NOMO-1 treated with DMSO at 0.1 percent for 48 hours (cell line): ENCODE data around the gene TMEM176B.

Experiments used
- DNase-seq: peaks from one replicate; lab custom pipeline; 2025; ENCODE audit not compliant: unreplicated experiment; lab: John Stamatoyannopoulos, UW

TMEM176B gene

GRCh38 chr7:150799741-150800580 lies at the start of gene TMEM176B:
TSS of gene TMEM176B (minus strand) at chr7:150800364. CDS start at chr7:150796569, 3,795 bp downstream.
- DNase-seq: no peak

DNA sequence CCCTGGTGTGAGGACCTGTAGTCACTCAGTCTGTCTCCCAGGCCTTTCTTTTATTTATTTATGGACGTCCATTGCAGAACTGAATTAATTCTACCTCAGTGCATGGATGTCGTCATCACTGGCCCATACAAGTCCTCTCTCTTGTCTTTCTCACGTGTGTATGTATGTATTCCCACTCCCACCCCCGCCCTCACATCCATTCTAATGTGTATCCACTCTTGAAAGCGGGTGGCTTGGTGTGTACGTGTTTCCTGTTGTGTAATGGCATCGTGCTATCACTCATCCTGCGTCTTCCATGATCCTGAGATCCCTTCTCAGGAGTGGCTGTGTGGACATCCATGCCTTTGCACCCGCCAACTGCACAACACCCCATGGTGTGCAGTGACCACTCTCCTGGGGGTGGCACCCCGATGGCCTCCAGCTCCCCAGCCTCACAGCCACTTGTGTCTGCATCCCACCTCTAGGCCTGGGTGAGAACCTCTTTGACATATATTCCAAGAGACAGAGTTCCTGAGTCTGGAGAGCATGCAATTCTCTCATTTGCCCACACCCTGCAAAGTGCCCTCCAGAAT lies 49.1 kb upstream of the TMEM176B start:
- DNase-seq: no peak

DNA sequence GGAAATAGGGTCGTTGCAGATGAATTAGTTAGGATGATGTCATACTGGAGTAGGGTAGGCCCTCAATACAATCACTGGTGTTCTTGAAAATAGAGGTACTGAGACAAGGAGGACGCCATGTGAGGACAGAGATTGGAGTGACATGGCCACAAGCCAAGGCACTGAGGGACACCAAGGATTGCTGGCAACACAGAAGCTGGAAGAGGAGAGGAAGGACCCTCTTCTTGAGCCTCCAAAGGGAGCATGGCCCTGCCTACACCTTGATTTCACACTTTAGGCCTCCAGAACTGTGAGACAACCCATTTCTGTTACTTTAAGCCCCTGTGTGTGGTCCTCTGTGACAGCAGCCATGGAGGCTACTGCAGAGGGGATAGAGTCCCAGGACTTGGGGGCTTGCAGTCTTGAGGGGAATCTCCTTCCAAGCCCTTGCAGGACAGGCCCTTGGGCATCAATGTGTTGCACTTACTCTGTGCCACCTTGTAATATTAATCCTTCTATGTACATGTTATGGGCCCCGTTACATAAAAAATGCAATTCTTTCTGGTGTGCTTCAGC lies 48.5 kb upstream of the TMEM176B start:
- DNase-seq: no peak

- DNase-seq: no peak
Measured at GRCh38 chr7:150848111-150848510, 47.9 kb upstream of the TMEM176B start.

GRCh38 chr7:150847536-150847935 lies 47.4 kb upstream of the TMEM176B start:
- DNase-seq: no peak

DNA sequence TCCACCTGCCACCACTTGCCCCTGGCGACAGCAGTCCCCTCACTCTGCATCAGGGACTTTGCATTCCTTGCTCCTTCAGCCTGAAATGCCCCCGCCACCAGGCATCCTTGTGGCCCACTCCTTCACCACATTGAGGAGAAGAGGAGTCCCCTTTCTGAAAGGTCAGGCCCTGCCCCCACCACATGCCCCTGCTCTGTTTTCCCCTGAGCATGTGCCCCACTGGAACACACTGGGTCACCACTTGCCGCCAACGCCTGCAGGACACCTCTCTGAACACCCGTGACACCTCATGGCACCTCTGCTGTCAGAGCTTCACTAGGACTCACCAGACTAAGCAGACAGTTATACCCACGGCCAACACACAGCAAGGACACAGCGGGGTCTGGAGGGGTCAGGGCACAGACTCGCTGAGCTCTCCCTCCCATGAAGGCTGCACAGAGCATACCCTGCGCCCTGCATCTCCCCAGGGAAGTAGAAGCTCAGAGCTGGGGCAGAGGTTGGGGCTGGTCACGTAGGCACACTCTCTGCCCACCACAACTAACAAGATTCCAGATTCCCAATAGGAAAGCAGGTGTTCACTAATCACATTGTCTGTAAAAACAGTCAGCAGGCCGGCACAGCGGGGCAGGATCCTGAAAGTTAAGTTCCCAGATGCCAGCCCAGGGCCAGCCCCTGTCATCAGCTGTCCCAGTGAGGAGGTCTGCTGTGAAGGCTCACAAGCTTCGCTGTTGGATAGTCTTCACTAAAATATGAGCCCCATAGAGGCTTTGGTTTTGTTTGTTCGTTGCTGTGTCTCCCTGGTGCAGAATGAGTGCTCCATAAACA lies 46.3 kb upstream of the TMEM176B start:
- DNase-seq: no peak

DNA sequence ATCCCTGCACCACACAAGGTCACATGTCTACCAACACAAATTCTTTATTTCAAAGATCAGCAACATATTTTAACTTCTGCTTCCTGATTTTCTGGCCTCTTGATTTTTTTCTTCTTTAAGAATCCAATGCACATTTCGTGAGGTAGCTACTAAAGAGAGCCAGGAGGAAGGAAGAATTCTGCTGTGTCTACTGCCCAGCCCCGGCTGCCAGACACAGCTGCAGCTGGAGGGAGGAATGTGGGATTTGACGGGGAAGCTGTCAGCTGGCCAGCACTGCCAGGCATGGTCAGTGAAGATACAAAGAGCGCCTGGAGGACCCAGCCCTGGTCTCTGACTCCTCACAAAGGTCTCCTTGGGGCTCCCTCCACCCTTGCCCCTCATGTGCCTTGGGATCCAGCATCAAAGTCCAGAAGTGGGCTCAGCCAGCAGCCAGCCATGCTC lies 45.3 kb upstream of the TMEM176B start:
- no peak for DNase-seq

- no peak for DNase-seq
Measured at GRCh38 chr7:150842716-150843115, 42.6 kb upstream of the TMEM176B start.

DNA sequence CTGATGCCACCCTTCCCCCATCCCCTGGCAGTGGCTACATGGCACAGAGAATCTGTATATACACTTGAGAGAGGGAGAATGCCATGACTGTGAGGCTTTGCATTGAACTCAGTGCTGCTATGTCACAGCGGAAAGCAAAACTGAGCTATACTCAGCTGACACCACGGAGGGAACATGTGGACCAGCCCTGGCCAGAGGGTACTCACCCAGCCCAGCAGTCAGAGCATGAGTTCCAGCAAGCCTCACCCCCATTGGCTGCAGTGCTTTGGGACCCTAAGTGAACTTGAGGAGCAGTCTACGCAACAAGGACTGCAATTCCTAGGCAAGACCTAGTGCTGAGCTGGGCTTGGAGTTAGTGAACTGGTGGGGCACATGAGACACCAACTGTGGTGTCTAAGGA lies 41.9 kb upstream of the TMEM176B start:
- DNase-seq: no peak

GRCh38 chr7:150838965-150839650 lies 38.9 kb upstream of the TMEM176B start:
- DNase-seq: no peak

DNA sequence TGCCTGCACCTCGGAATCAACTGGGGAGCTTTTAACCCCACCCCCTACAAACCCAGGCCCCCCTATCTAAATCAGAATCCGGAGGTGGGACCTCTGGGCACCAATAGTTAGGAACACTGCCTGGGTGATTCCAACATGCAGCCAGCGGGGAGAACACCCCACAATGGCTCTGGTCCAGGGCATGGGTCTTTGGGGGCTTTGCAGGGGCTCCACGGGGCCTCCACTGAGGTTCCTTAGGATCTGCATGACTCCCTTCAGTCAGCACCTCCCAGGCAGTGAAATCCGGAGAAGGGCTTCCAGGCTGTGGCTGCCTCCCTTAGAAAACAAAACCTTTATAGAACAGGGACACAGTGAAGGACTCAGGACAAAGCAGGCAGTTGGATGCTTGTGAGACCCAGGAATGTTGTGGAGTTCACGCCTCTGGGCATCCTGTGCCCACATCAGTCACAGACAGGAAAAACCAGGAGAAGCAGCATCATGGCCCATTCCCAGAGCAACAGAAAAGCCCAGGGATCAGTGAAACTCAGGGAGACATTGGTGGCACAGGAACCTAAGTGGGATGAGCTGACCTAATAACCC lies 35.6 kb upstream of the TMEM176B start:
- no peak for DNase-seq

DNA sequence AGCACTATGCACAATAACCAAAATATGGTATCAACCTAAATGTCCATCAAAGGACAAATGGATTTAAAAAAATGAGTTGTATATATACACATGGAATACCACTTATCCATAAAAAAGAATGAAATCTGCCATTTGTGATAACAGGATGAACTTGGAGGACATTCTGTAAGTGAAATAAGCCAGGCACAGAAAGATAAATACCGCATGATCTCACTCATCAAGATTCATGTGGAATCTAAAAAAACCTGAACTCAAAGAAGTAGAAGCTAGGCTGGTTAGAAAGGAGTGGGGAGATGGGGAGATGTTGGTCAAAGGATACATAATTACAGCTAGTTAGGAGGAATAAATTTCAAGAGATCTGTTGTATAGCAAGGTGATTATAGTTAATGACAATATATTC lies 34.9 kb upstream of the TMEM176B start:
- DNase-seq: no peak

DNA sequence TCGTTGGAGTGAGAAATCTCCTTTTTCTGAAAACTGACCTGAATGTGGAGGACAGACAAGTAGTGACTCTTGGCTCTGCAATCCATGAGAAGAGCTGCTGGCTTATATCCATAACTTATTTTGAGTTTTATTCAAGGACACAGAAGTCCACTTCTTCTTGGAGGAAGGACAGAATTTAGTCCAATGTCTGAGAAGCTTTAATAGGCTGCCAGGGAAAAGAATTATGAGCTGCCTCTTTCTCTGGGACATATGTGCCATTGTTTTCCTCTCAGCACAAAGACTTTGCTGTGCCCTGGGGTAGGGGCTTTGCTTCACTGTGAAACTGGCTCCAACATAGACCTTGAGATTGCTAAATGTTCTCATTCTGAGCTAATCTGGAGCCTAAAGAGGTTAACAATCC lies 31.7 kb upstream of the TMEM176B start:
- no peak for DNase-seq

- DNase-seq: no peak
Measured at GRCh38 chr7:150830937-150831336, 30.8 kb upstream of the TMEM176B start.

DNA sequence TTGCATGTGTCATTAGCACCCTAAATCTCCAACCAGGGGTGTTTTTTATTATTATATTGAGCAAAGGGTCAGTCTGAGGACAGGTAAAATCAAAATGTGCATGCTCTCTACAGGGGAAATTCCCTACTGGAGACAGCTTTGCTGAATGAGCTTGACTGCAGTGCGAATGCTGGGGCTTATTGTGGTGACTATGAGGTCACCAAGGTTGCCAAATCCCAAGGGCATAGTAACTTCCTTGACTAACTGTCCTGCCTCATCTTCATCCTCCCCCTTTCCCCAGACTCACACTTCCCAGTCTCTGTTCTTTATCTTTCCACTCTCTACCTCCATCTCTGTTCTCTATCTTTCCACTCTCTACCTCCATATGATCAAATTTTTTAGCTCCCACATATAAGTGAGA lies 29.3 kb upstream of the TMEM176B start:
- no peak for DNase-seq

GRCh38 chr7:150828384-150828783 lies 28.2 kb upstream of the TMEM176B start:
- no peak for DNase-seq

GRCh38 chr7:150826061-150826849 lies 26.1 kb upstream of the TMEM176B start:
- no peak for DNase-seq

GRCh38 chr7:150824379-150825177 lies 24.4 kb upstream of the TMEM176B start:
- DNase-seq: no peak
